Thyroid gland (tissue), 4 donors: Measurements from ENCODE around the gene ARL13B.

Source experiments
- POLR2A ChIP-seq, 2 donors: fragments of 450-650 bp; IDR thresholded peaks; one replicate each; pipeline ENCODE4 v1.6.1; 2017; ENCODE audit warnings: antibody characterized with exemption in 2 of 2, mild to moderate bottlenecking in 2 of 2, moderate library complexity in 1 of 2
- TF ChIP-seq, protein P1 (sequence below), 6 experiments: fragments of 200-600 bp in 3 of 6; fragments of 450-650 bp in 3 of 6; sonication (generic) in 3 of 6; IDR thresholded peaks; one replicate each; pipeline ENCODE4 v1.5.1; 2016 to 2019; ENCODE audit warnings: antibody characterized with exemption in 6 of 6, mild to moderate bottlenecking in 2 of 6, inconsistent platforms in 1 of 6, moderate library complexity in 1 of 6

DNA sequence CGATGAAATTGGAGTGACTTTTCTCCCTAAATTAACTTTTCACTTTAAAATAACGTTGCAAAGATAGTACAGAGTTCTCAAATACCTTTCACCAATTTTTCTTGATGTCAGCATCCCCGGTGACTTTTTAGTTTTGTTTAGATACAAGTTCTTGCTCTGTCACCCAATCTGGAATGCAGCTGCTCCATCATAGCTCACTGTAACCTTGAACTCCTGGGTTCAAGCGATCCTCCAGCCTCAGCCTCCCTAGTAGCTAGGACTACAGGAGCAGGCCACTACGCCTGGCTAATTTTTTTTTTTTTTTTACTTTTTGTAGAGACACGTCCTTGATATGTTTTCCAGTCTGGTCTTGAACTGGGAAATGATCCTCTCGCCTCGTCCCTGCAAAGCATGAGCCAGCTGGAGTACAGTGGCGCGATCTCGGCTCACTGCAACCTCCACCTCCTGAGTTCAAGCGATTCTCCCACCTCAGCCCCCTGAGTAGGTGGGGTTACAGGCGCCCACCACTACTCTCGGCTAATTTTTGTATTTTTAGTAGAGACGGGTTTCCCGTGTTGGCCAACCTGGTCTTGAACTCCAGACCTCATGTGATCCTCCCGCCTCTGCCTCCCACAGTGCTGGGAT, 83.7 kb downstream of the ARL13B start:
- no peak for TF ChIP-seq POLR2A (IDR thresholded peaks at IDR 0.05)
- TF ChIP-seq, protein P1, sequence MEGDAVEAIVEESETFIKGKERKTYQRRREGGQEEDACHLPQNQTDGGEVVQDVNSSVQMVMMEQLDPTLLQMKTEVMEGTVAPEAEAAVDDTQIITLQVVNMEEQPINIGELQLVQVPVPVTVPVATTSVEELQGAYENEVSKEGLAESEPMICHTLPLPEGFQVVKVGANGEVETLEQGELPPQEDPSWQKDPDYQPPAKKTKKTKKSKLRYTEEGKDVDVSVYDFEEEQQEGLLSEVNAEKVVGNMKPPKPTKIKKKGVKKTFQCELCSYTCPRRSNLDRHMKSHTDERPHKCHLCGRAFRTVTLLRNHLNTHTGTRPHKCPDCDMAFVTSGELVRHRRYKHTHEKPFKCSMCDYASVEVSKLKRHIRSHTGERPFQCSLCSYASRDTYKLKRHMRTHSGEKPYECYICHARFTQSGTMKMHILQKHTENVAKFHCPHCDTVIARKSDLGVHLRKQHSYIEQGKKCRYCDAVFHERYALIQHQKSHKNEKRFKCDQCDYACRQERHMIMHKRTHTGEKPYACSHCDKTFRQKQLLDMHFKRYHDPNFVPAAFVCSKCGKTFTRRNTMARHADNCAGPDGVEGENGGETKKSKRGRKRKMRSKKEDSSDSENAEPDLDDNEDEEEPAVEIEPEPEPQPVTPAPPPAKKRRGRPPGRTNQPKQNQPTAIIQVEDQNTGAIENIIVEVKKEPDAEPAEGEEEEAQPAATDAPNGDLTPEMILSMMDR (IDR thresholded peaks at IDR 0.05) = no peak
